MG63 (cell line): Measurements from ENCODE around the gene CRAMP1. TPM values are rescaled to one million over a fixed set of nuclear protein-coding genes. Genes with fewer than 3 reads are reported as not detected.
A peak's percentile ranks its signal among the peaks of the same experiment; 100 is the strongest.

Source experiments
- DNase-seq: peaks from one replicate; pipeline ENCODE4 v3.0.0-alpha.2; 2020
- H3K27me3 ChIP-seq: fragments of 250-450 bp; sonication (Bioruptor Pico); 2 replicates; pipeline ENCODE4 v1.5.1; 2020; ENCODE audit warnings: mild to moderate bottlenecking, moderate library complexity
- H3K36me3 ChIP-seq: fragments of 250-450 bp; sonication (Bioruptor Pico); 2 replicates; pipeline ENCODE4 v1.5.1; 2020; ENCODE audit warnings: mild to moderate bottlenecking, moderate library complexity
- H3K4me3 ChIP-seq: fragments of 250-450 bp; sonication (Bioruptor Pico); 2 replicates; pipeline ENCODE4 v1.5.1; 2020; ENCODE audit warnings: mild to moderate bottlenecking, moderate library complexity
- H3K9me3 ChIP-seq: fragments of 250-450 bp; sonication (Bioruptor Pico); 2 replicates; pipeline ENCODE4 v1.5.1; 2020; ENCODE audit warnings: mild to moderate bottlenecking, moderate library complexity
- total RNA-seq: library from RNA; depleted of rRNA; stranded (reverse); fragments of >200 nt; shearing (Covaris generic); gene quantifications from 2 replicates; pipeline ENCODE4 v1.2.3, GENCODE V29; 2014; ENCODE audit warnings: low replicate concordance

CRAMP1 gene
- total RNA-seq, 1 experiment from 2014 or later: 3.8 TPM

- Histone ChIP-seq H3K27me3 (no peaks in the 10 kb centered on the region), H3K4me3 (no peak overlapping the region), H3K9me3 (no peaks in the 10 kb centered on the region), H3K36me3 (peaks cover 46% of the 10 kb centered on the region)
- DNase-seq: no peak
Measured at GRCh38 chr16:1657841-1658240, 45.7 kb downstream of the CRAMP1 start.

- H3K4me3 ChIP-seq: no peak overlapping the region
- no peaks in the 10 kb centered on the region for H3K27me3 ChIP-seq
- H3K36me3 ChIP-seq: peaks cover 52% of the 10 kb centered on the region
- no peaks in the 10 kb centered on the region for H3K9me3 ChIP-seq
- DNase-seq: no peak
Measured at GRCh38 chr16:1659031-1659430, 46.9 kb downstream of the CRAMP1 start.

- no peaks in the 10 kb centered on the region for H3K9me3 ChIP-seq
- no peaks in the 10 kb centered on the region for H3K27me3 ChIP-seq
- H3K4me3 ChIP-seq: no peak overlapping the region
- no peak for DNase-seq
- H3K36me3 ChIP-seq: peaks cover 53% of the 10 kb centered on the region
Measured at GRCh38 chr16:1661826-1662225, 49.7 kb downstream of the CRAMP1 start.

GRCh38 chr16:1662543-1662942, 50.4 kb downstream of the CRAMP1 start:
- Histone ChIP-seq H3K9me3 (no peaks in the 10 kb centered on the region), H3K4me3 (no peak overlapping the region), H3K27me3 (no peaks in the 10 kb centered on the region), H3K36me3 (peaks cover 56% of the 10 kb centered on the region)
- no peak for DNase-seq

GRCh38 chr16:1665829-1666228, 53.7 kb downstream of the CRAMP1 start:
- no peak overlapping the region for H3K4me3 ChIP-seq
- no peak for DNase-seq
- H3K27me3 ChIP-seq: no peaks in the 10 kb centered on the region
- H3K36me3 ChIP-seq: peaks cover 72% of the 10 kb centered on the region
- no peaks in the 10 kb centered on the region for H3K9me3 ChIP-seq

- Histone ChIP-seq H3K9me3 (no peaks in the 10 kb centered on the region), H3K36me3 (peaks cover 77% of the 10 kb centered on the region)
Measured at GRCh38 chr16:1666316-1666715, 54.2 kb downstream of the CRAMP1 start.

GRCh38 chr16:1667271-1667670, 55.1 kb downstream of the CRAMP1 start:
- Histone ChIP-seq H3K36me3 (peaks cover 70% of the 10 kb centered on the region), H3K4me3 (no peak overlapping the region), H3K27me3 (no peaks in the 10 kb centered on the region), H3K9me3 (no peaks in the 10 kb centered on the region)
- DNase-seq: no peak

More at GRCh38 chr16:1666316-1666715, 54.2 kb downstream of the CRAMP1 start:
- DNase-seq: no peak
- no peaks in the 10 kb centered on the region for H3K27me3 ChIP-seq
- H3K4me3 ChIP-seq: no peak overlapping the region

- DNase-seq: no peak
- Histone ChIP-seq H3K36me3 (peaks cover 66% of the 10 kb centered on the region), H3K9me3 (no peaks in the 10 kb centered on the region), H3K4me3 (no peak overlapping the region), H3K27me3 (no peaks in the 10 kb centered on the region)
Measured at GRCh38 chr16:1667916-1668315, 55.8 kb downstream of the CRAMP1 start.

GRCh38 chr16:1668612-1669319, 56.6 kb downstream of the CRAMP1 start:
- Histone ChIP-seq H3K27me3 (no peaks in the 10 kb centered on the region), H3K36me3 (peaks cover 63% of the 10 kb centered on the region), H3K9me3 (no peaks in the 10 kb centered on the region), H3K4me3 (no peak overlapping the region)
- DNase-seq: no peak

GRCh38 chr16:1669698-1670097, 57.5 kb downstream of the CRAMP1 start:
- Histone ChIP-seq H3K27me3 (no peaks in the 10 kb centered on the region), H3K9me3 (no peaks in the 10 kb centered on the region), H3K36me3 (peaks cover 66% of the 10 kb centered on the region), H3K4me3 (no peak overlapping the region)
- no peak for DNase-seq

GRCh38 chr16:1670371-1670770, 58.2 kb downstream of the CRAMP1 start:
- Histone ChIP-seq H3K4me3 (no peak overlapping the region), H3K9me3 (no peaks in the 10 kb centered on the region), H3K27me3 (no peaks in the 10 kb centered on the region), H3K36me3 (peaks cover 66% of the 10 kb centered on the region)
- no peak for DNase-seq

- peaks cover 68% of the 10 kb centered on the region for H3K36me3 ChIP-seq
- H3K4me3 ChIP-seq: no peak overlapping the region
- no peak for DNase-seq
Measured at GRCh38 chr16:1670866-1671265, 58.7 kb downstream of the CRAMP1 start.

GRCh38 chr16:1673424-1674151, 61.4 kb downstream of the CRAMP1 start:
- Histone ChIP-seq H3K36me3 (peaks cover 54% of the 10 kb centered on the region), H3K9me3 (no peaks in the 10 kb centered on the region), H3K4me3 (no peak overlapping the region), H3K27me3 (no peaks in the 10 kb centered on the region)
- DNase-seq: no peak

More at GRCh38 chr16:1670866-1671265, 58.7 kb downstream of the CRAMP1 start:
- H3K9me3 ChIP-seq: no peaks in the 10 kb centered on the region
- no peaks in the 10 kb centered on the region for H3K27me3 ChIP-seq

GRCh38 chr16:1674306-1674705, 62.1 kb downstream of the CRAMP1 start:
- H3K27me3 ChIP-seq: no peaks in the 10 kb centered on the region
- no peak for DNase-seq
- no peak overlapping the region for H3K4me3 ChIP-seq
- H3K36me3 ChIP-seq: peaks cover 53% of the 10 kb centered on the region
- no peaks in the 10 kb centered on the region for H3K9me3 ChIP-seq

- Histone ChIP-seq H3K27me3 (no peaks in the 10 kb centered on the region), H3K36me3 (peaks cover 54% of the 10 kb centered on the region), H3K9me3 (no peaks in the 10 kb centered on the region), H3K4me3 (no peak overlapping the region)
- DNase-seq: peak; percentile 23
Measured at GRCh38 chr16:1674751-1675664, 62.8 kb downstream of the CRAMP1 start.

- Histone ChIP-seq H3K27me3 (no peaks in the 10 kb centered on the region), H3K36me3 (peaks cover 61% of the 10 kb centered on the region)
Measured at GRCh38 chr16:1676661-1677060, 64.5 kb downstream of the CRAMP1 start.

GRCh38 chr16:1677339-1677738, 65.2 kb downstream of the CRAMP1 start:
- H3K27me3 ChIP-seq: no peaks in the 10 kb centered on the region
- H3K9me3 ChIP-seq: no peaks in the 10 kb centered on the region
- H3K36me3 ChIP-seq: peaks cover 66% of the 10 kb centered on the region
- DNase-seq: no peak
- peak overlapping the region; percentile 93 for H3K4me3 ChIP-seq

More at GRCh38 chr16:1676661-1677060, 64.5 kb downstream of the CRAMP1 start:
- Histone ChIP-seq H3K9me3 (no peaks in the 10 kb centered on the region), H3K4me3 (no peak overlapping the region)
- no peak for DNase-seq
